ENCODE results near the gene ALG13. TPM values are rescaled to one million over a fixed set of nuclear protein-coding genes. Genes with fewer than 3 reads are reported as not detected.

Gene ALG13
- polyA plus RNA-seq, 2 of the 4 experiments (the other 2 are of a cell fraction), result 43.0 to 136 TPM

GRCh38 chrX:111652719-111653118 lies 28.3 kb upstream of the ALG13 start:
- ChIA-PET CTCF (no interaction called here), POLR2A (no interaction called here)
- no peak overlapping the region for H3K4me2 ChIP-seq
- no peak overlapping the region for H3K4me3 ChIP-seq
- no peak overlapping the region for H3K27ac ChIP-seq
- ATAC-seq (no peak), FAIRE-seq (no peak), DNase-seq (ENCODE audit: low read depth in 1 of 2, low spot score in 1 of 2) (peak in 1 of 2 experiments; percentile 1)
- 26% methylated on average over 3 of the region's 3 CpGs for WGBS (ENCODE audit: missing lambda C conversion rate)
- H3K4me1 ChIP-seq, result no peaks in the 10 kb centered on the region
- TF ChIP-seq RAD21 (conservative IDR thresholded peaks at IDR 0.05 in 1 of 2, IDR thresholded peaks at IDR 0.05 in 1 of 2) (0 out of 5 replicates have a peak, but pooled peaks of 1 of the 2 experiments have one; percentile 6), BHLHE40 (IDR thresholded peaks at IDR 0.05; ENCODE audit: low read depth, low read length) (no peak), NPAS2 (CRISPR knock-in tag; IDR thresholded peaks at IDR 0.05; ENCODE audit: borderline replicate concordance) (no peak), SREBF2 (IDR thresholded peaks at IDR 0.05) (no peak)
- H3K9me3 ChIP-seq, result no peaks in the 10 kb centered on the region

DNA sequence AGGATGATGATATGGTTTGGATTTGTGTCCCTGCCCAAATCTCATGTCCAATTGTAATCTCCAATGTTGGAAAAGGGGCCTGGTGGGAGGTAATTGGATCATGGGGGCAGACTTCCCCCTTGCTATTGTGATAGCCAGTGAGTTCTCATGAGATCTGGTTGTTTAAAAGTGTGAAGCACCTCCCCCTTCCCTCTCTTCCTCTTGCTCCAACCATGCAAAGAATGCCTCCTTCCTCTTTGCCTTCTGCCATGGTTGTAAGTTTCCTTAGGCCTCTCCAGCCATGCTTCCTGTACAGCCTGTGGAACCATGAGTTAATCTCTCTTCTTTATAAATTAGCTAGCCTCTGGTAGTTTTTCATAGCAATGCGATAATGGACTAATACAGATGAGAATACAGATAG lies 19.7 kb upstream of the ALG13 start:
- no peaks in the 10 kb centered on the region for H3K4me1 ChIP-seq
- TF ChIP-seq USF2 (IDR thresholded peaks at IDR 0.05) (no peak), ZSCAN20 (CRISPR knock-in tag; IDR thresholded peaks at IDR 0.05) (no peak), ZFP36 (IDR thresholded peaks at IDR 0.05; ENCODE audit: borderline replicate concordance, partially characterized antibody) (no peak), TP53 (CRISPR knock-in tag; IDR thresholded peaks at IDR 0.05) (no peak), RNF2 (IDR thresholded peaks at IDR 0.05; ENCODE audit: borderline replicate concordance, low read depth) (no peak), HDAC2 (IDR thresholded peaks at IDR 0.05) (no peak)
- no peak for FAIRE-seq
- no peak overlapping the region for H3K4me3 ChIP-seq
- ChIA-PET CTCF (no interaction called here), POLR2A (no interaction called here)
- no peak overlapping the region for H3K27ac ChIP-seq
- WGBS (ENCODE audit: missing lambda C conversion rate), result 82% methylated on average over 1 of the region's 1 CpG
- no peak for DNase-seq (ENCODE audit: low read depth in 1 of 2, low spot score in 1 of 2)
- H3K9me3 ChIP-seq, result no peaks in the 10 kb centered on the region
- H3K4me2 ChIP-seq, result no peak overlapping the region
- ATAC-seq, result no peak

- ATAC-seq, result no peak
- H3K9me3 ChIP-seq, result no peaks in the 10 kb centered on the region
- no peak for DNase-seq (ENCODE audit: low read depth in 1 of 2, low spot score in 1 of 2)
- H3K4me2 ChIP-seq, result no peak overlapping the region
- H3K4me3 ChIP-seq, result no peak overlapping the region
- TF ChIP-seq RCOR1 (IDR thresholded peaks at IDR 0.05; ENCODE audit: low read depth, low read length), result no peak
- no peak for TF ChIP-seq MYC (IDR thresholded peaks at IDR 0.05; ENCODE audit: borderline replicate concordance, low read length)
- no peak for TF ChIP-seq ZFP36 (IDR thresholded peaks at IDR 0.05; ENCODE audit: borderline replicate concordance, partially characterized antibody)
- TF ChIP-seq EP300 (IDR thresholded peaks at IDR 0.05), result no peak
- no peak for TF ChIP-seq KDM5A (IDR thresholded peaks at IDR 0.05)
- TF ChIP-seq TP53 (CRISPR knock-in tag; IDR thresholded peaks at IDR 0.05), result no peak
- WGBS (ENCODE audit: missing lambda C conversion rate), result 36% methylated on average over 3 of the region's 3 CpGs
- peak; percentile 7 for FAIRE-seq
- ChIA-PET POLR2A (no interaction called here), CTCF (no interaction called here)
- H3K27ac ChIP-seq, result no peak overlapping the region
- H3K4me1 ChIP-seq, result no peaks in the 10 kb centered on the region
Measured at GRCh38 chrX:111662292-111662691, 18.7 kb upstream of the ALG13 start.

- DNase-seq (ENCODE audit: low read depth in 1 of 2, low spot score in 1 of 2), result no peak
- peaks cover 9% of the 10 kb centered on the region; the same call in 1 of the 3 replicates for H3K4me1 ChIP-seq
- H3K9me3 ChIP-seq, result no peaks in the 10 kb centered on the region
- H3K4me2 ChIP-seq, result no peak overlapping the region
- TF ChIP-seq JUN (IDR thresholded peaks at IDR 0.05) (no peak), MAFK (IDR thresholded peaks at IDR 0.05; ENCODE audit: partially characterized antibody) (no peak)
- 78% methylated on average over 7 of the region's 7 CpGs for WGBS (ENCODE audit: missing lambda C conversion rate)
- H3K4me3 ChIP-seq, result no peak overlapping the region
- H3K27ac ChIP-seq, result no peak overlapping the region
- POLR2A ChIA-PET, result interaction anchor here (2.1 kb wide), 1 partner anchor 9 kb away, joined by 13 read pairs; the partner anchor contains the start of gene ALG13
- no peak for FAIRE-seq
- CTCF ChIA-PET, result no interaction called here
- no peak for ATAC-seq
Measured at GRCh38 chrX:111671668-111672067, 9.3 kb upstream of the ALG13 start.

- ChIA-PET POLR2A (no interaction called here), CTCF (no interaction called here)
- Histone ChIP-seq H3K4me2 (no peak overlapping the region), H3K4me3 (no peak overlapping the region), H3K9me3 (no peaks in the 10 kb centered on the region), H3K4me1 (0 out of 3 replicates have a peak, but pooled peaks cover 6% of the 10 kb centered on the region), H3K27ac (no peak overlapping the region)
- DNase-seq (ENCODE audit: low read depth in 1 of 2, low spot score in 1 of 2) (no peak), ATAC-seq (no peak), FAIRE-seq (no peak)
- 98% methylated on average over 2 of the region's 2 CpGs for WGBS (ENCODE audit: missing lambda C conversion rate)
- TF ChIP-seq HOXB13 (CRISPR knock-in tag; IDR thresholded peaks at IDR 0.05; ENCODE audit: low read depth), result no peak
- no peak for TF ChIP-seq HEYL (CRISPR knock-in tag; IDR thresholded peaks at IDR 0.05)
- TF ChIP-seq USF2 (IDR thresholded peaks at IDR 0.05), result no peak
- TF ChIP-seq MAX (IDR thresholded peaks at IDR 0.05), result no peak
- TF ChIP-seq BHLHE40 (IDR thresholded peaks at IDR 0.05; ENCODE audit: low read depth, low read length), result no peak
- TF ChIP-seq HOXA7 (CRISPR knock-in tag; IDR thresholded peaks at IDR 0.05), result no peak
- no peak for TF ChIP-seq ATOH8 (CRISPR knock-in tag; IDR thresholded peaks at IDR 0.05; ENCODE audit: low read depth)
- no peak for TF ChIP-seq MYC (IDR thresholded peaks at IDR 0.05; ENCODE audit: borderline replicate concordance, low read length)
- TF ChIP-seq SMC3 (IDR thresholded peaks at IDR 0.05), result no peak
- no peak for TF ChIP-seq POLR2AphosphoS2 (conservative IDR thresholded peaks at IDR 0.05; ENCODE audit: low read length)
Measured at GRCh38 chrX:111687305-111687704, 6.3 kb downstream of the ALG13 start.

Data from A549 (cell line).